NCI-H2029 treated with DMSO at 0.1 percent for 48 hours (cell line): Measurements from ENCODE around the gene HEATR1.
"Not testable (repeated sequence)": the region's sequence is repeated elsewhere in the genome, so short reads cannot be mapped to it uniquely, and the experiment has no call there.

Source experiments
- DNase-seq: peaks from one replicate; lab custom pipeline; 2025; lab: John Stamatoyannopoulos, UW

HEATR1 gene

GRCh38 chr1:236581528-236581927 is 22.8 kb downstream of the HEATR1 start:
- no peak for DNase-seq

DNA sequence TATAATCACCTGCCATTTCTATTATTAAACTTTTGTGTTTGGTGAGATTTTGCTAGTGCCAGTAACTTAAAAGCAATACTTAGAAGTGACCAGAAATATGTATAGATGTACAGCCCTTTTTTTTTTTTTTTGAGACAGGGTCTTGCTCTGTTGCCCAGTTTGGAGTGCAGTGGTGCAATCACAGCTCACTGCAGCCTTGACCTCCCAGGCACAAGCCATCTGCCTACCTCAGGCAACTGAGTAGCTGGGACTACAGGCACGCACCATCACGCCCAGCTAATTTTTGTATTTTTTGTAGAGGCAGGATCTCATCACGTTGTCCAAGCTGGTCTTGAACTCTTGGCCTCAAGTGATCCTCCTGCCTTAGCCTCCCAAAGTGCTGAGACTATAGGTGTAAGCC is 23.9 kb downstream of the HEATR1 start:
- DNase-seq: not testable (repeated sequence)

GRCh38 chr1:236578661-236579060 is 25.7 kb downstream of the HEATR1 start:
- no peak for DNase-seq

DNA sequence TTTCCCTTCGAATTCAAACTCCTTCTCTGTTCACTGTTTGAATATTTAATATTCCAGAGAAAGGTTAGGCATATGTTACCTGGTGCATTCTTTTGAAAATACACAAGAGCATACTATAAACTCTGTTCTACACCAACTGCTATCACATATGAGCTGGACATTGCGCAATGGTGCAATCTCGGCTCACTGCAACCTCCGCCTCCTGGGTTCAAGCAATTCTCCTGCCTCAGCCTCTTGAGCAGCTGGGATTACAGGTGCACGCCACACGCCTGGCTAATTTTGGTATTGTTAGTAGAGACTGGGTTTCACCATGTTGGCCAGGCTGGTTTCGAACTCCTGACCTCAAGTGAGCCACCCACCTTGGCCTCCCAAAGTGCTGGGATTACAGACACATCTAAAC is 27.3 kb downstream of the HEATR1 start:
- not testable (repeated sequence) for DNase-seq

DNA sequence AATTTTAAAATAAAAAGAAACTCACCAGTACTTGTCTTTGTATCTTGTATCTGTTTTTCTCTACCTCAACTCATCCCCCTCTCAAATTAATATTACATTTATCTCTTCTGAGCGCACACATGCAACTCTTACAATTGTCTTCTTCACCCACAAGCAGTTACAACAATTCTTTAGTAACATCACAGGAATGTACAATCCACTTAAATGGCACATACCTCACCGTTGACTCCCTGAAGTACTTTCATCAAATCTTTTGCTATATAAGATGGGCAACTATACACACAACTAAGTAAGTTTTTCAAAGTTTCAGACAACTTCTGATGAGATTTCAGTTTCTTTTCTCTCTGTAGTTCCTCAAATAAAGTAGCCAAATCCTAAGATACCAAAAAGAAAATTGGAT is 28.3 kb downstream of the HEATR1 start:
- DNase-seq: no peak

DNA sequence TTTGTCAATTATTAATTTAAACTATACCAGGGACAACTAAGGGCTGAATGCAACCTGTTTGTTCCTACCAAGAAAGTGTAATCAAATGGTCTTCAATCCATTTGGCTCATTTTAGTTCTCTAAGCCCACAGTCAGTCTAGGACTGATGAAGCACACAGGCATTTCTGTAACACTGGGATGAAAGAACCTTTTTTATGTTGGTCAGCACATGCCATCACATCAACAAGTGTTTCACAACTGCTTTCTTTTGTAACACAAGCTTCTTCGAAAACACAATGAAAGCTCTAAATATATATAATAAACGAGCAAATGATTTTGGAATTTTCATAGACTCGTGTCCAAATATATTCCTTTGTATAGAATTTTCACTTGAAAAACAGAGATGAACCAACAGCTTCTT is 28.8 kb downstream of the HEATR1 start:
- DNase-seq: no peak

GRCh38 chr1:236568285-236568894 is 35.9 kb downstream of the HEATR1 start:
- DNase-seq: no peak

GRCh38 chr1:236565530-236565929 is 38.8 kb downstream of the HEATR1 start:
- no peak for DNase-seq

- no peak for DNase-seq
These were observed 42.3 kb downstream of the HEATR1 start for GRCh38 chr1:236561976-236562375.

- DNase-seq: no peak
These were observed 44.0 kb downstream of the HEATR1 start for GRCh38 chr1:236560213-236560771.

- DNase-seq: no peak
These were observed 45.5 kb downstream of the HEATR1 start for GRCh38 chr1:236558846-236559245.

DNA sequence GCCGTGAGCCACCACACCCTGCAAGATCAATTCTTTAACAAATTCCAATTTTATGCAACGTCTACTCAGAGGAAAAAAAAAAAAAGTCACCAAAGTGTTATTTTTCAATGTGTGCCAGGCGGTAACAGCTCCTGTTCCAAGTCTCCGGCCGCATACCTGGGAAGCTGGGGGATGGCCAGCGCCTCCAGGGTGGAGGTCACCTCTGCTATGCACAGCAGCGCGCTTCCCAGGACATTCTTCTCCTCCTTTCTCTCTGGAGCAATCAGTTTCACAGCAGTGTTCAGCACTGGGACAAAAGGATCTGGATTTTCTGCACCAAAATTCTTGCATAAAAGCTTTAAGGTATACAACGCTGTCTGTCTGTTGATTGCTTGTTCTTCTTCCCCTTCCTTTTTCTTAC is 46.2 kb downstream of the HEATR1 start:
- DNase-seq: no peak

- no peak for DNase-seq
These were observed 47.7 kb downstream of the HEATR1 start for GRCh38 chr1:236556606-236557005.

DNA sequence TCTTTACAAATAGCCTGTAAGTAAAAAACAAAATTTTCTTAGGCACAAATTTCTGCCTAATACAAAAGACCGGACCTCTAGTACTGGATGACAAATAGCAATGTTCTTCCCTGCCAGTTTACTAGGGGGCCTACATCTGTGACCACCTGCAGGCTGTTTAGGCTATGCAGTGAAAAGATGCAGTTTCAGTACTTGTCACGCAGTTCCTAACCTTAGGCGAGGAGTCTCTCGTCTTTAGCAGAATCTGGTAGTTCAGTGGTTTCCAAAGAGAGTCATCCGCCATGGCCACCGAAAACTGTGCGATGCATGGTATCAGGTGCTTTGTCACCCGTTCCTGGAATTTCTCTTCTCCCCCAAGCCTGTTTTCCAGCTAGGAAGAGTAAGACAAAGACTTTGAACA is 50.9 kb downstream of the HEATR1 start:
- DNase-seq: no peak

DNA sequence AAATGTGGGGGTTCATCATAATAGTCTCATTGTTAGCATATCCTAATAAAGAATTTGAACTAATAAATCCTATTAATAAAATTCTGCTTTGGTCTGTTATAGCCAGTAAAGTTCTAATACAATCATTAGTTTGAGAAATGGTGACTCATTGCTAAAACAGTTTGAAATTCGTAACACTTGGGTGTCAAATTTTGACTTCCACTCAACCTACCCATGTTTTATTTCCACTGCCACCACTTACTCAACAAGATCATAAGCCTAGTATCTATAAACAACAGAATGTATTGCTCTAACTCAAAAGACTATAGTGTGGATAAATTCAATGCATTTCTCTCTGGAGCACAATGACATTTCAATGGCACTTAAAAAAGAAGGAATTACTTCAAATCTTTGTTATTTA is 51.4 kb downstream of the HEATR1 start:
- DNase-seq: no peak

DNA sequence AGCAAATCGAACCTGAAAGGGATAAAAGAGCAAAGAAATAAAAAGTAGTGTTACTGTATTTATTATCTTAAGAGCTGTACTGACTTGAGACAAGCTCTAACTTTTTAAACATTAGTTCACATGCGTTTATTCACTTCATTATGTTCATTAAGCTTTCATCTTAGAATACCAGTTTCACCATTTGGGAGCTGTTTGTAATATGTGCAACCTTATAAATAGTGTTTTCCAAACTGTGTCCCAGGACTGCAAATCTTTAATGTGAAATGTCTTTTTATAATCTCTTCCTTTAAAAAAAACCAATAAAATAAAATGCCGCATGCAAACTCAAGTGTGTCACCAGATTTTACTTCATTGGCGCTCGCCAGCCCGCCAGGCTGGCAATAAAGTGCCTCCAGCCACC is 52.2 kb downstream of the HEATR1 start:
- DNase-seq: no peak

GRCh38 chr1:236550961-236551851 is 53.1 kb downstream of the HEATR1 start:
- no peak for DNase-seq

DNA sequence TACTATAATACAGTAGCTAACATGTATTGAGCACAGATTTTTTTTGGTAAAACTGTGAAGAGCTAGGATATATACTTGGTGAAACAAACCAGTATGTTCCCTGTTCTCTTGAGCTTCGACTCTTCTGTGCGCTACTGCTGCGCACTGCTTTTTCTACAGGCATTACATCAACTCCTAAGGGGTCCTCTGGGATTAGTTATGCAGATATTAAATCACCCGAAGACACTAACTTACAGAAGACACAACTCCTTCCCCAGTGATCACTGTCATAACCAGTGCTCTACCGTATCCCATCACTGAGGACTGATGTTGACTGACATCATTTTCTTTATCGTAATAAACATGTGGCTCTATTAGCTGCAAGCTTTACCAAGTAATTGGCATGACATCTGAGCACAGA is 55.9 kb downstream of the HEATR1 start:
- no peak for DNase-seq

GRCh38 chr1:236545621-236546169 is 58.6 kb downstream of the HEATR1 start:
- DNase-seq: no peak

DNA sequence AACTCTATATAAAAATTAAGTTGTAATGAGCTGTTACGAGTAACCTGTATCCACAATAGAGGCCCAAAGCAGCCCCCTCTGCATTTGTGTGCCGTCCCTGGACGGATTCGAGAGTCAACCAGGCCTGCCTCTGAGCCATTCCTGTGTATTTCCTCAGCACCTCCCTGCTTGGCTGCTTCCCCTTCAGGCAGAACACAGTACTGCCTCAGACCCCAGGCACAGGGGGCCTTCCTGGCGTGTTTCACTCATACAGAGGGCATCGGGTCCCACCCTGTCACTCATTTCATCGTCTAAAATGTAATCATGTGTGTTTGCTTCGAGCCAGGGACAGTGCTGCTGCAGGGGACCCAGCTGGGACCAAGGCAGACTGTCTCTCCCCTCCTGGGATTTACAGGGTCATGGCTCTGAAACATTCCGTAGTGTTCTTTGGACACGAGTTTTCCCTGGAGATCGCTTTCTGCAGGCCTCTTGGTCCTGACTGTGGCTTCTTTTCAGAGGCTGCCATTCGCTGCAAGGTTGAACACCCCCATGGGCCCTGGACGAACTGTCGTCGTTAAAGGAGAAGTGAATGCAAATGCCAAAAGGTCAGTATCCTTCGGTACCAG is 61.1 kb downstream of the HEATR1 start:
- DNase-seq: no peak

DNA sequence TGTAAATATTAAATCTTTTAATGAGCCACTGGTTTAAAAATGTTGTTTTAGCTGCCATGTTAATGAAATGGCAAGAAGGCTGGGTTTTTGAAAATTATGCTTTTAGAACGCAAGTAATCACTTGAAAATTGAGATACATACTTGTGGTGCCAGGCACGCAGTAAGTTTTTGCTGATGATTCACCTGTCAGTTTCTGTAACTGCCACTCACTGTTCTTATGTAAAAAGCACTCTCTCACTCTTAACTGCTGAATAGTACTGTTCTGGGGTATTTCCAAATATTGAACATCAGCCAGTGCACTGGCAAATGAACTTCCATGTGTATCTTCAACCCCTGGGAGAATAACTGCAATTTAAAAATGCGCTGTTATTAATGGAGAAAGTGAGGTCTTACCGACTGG is 62.6 kb downstream of the HEATR1 start:
- no peak for DNase-seq

DNA sequence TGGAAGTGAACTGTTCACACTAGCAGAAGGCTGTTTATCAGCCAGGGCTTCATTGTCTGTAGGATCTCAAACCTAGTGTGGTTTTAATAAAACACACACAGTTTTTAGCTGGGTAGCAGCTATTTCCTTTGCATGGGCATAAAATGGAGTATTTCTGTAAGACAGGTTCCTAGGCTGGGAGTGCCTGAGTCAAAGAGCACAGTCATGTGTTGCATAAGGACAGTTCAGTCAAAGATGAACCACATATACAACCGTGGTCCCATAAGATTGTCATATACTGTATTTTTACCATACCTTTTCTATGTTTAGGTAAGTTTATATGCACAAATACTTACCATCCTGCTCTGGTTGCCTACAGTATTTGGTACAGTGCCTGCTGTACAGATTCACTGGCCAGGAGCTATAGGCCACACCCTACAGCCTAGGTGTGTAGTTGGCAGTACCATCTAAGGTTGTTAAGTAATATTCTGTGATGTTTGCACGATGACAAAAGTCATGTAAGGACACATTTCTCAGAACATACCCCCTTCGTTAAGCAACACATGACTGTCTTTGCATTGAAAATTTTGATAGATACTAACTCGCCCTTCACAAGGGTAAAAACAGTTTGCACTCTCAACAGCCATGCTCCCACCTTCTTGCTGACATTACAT is 63.4 kb downstream of the HEATR1 start:
- no peak for DNase-seq
